ENCODE data around the gene RPRD2.

RPRD2 gene

DNA sequence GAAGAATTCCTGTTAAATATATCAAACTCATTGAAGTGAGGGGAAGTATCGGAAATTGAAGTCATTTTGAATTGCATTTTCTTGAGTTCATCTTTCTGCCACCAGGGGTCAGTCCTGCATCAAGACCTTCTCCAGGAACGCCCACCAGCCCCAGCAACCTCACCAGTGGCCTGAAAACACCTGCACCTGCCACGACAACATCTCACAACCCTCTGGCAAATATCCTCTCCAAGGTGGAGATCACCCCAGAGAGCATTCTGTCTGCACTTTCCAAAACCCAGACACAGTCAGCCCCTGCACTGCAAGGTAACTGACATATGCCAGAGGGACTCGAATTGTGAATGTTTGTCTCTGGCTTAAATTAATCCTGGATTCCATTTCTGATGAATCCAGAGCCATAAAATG lies 100.5 kb downstream of the RPRD2 start:
- DNase-seq (ENCODE audit: low read depth, low spot score): peak; percentile 14
- H3K27ac ChIP-seq: no peak overlapping the region

GRCh38 chr1:150466964-150467363 lies 103.0 kb downstream of the RPRD2 start:
- H3K27ac ChIP-seq: no peak overlapping the region
- DNase-seq (ENCODE audit: low read depth, low spot score): no peak

DNA sequence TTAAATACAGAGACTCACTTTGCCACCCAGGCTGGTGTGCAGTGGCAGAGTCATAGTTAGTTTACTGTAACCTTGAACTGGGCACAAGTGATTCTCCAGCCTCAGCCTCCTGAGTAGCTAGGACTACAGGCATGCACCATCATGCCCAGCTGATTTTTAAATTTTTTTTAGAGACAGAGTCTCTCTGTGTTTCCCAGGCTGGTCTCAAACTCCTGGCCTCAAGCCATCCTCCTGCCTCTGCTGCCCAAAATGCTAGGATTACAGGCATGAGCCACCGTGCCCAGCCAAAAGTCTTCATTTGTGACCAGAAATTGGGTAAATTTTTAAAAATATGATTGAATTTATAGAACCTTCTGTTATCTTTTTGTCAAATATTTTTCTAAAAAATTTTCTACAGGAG lies 105.3 kb downstream of the RPRD2 start:
- no peak for DNase-seq (ENCODE audit: low read depth, low spot score)
- H3K27ac ChIP-seq: peak overlapping the region; percentile 25

GRCh38 chr1:150472601-150473200 lies 108.8 kb downstream of the RPRD2 start:
- no peak overlapping the region for H3K27ac ChIP-seq
- DNase-seq (ENCODE audit: low read depth, low spot score): no peak

DNA sequence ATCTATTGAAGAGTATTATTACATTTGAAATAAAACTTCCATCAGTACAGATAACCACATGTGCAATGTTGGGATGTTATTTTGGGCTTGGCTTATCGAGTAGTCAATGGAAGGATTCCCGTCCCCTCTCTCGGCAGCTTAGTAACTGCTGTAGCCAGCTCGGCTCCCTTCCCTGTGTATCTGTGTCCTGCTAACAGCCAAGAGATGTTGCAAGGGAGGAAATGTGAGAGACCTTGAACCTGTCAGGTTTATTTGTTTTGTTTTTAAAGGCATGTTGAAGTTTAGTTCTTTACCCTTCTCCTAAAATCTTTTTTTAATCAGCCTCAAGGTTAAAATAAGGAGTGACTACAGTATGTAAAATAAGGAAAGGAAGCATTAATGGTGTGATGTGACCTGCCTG lies 109.7 kb downstream of the RPRD2 start:
- peak overlapping the region; percentile 10 for H3K27ac ChIP-seq
- no peak for DNase-seq (ENCODE audit: low read depth, low spot score)

DNA sequence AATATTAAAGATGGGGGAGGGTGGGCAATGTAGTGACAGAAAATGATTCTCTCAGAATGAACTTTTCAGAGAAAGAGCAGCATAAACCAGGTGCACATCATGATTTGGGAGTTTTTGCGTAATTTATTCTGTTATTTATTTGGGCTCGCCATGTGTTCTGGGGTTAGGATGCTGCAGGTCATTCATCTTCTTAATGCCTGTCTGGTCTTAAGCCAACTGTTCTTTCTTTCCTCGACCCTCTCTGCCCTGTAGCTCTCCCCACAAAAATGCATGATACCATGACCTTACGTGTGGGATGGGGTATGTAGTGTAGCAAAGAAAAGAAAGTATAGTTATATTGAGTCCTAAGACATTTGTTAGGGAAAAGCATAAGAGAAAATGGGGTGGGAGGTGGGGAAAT lies 110.9 kb downstream of the RPRD2 start:
- peak overlapping the region; percentile 99 for H3K27ac ChIP-seq
- DNase-seq (ENCODE audit: low read depth, low spot score): no peak

GRCh38 chr1:150476754-150477153 lies 112.8 kb downstream of the RPRD2 start:
- DNase-seq (ENCODE audit: low read depth, low spot score): no peak
- peak overlapping the region; percentile 99 for H3K27ac ChIP-seq

DNA sequence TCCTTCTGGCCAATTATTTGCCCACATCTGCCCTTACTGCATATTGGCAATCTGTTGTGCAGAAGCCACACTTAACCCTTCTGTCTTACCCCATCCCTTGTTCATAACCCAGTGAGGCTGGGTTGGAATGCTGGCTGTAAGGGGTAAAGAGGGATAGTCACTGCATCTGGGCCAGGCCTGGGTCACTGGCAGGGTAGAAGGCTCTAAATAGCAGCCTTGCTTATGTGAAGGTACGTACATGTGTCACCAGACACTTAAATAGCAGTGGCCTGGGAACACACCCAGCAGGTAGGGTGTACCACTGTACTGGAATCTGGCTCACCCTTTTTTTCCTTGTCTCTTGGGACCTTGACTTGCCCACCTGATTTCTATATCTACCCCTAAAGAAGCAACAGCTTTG lies 113.4 kb downstream of the RPRD2 start:
- H3K27ac ChIP-seq: peak overlapping the region; percentile 99
- DNase-seq (ENCODE audit: low read depth, low spot score): peak; percentile 50

DNA sequence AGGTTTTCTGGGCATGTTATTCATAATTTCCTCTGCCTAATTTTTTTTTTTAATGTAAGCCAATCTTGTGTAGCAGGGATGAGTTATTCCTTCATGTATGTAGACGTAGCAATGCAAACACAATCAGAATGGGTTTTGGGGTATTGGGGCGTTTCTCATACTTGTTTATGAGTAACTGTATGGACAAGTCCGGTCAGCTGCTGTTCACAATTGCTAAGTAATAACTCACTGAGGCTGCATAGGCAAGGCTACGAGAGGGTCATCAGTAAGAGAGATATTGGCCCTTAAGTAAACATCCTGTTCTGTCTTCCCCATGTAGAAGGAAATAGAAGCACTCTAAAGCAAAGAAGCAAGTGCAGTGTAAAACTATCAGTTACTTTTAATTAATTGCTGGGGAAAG lies 113.8 kb downstream of the RPRD2 start:
- peak; percentile 99 for DNase-seq (ENCODE audit: low read depth, low spot score)
- peak overlapping the region; percentile 99 for H3K27ac ChIP-seq

- peak overlapping the region; percentile 99 for H3K27ac ChIP-seq
- DNase-seq (ENCODE audit: low read depth, low spot score): no peak
Measured at GRCh38 chr1:150479370-150479769, 115.4 kb downstream of the RPRD2 start.

DNA sequence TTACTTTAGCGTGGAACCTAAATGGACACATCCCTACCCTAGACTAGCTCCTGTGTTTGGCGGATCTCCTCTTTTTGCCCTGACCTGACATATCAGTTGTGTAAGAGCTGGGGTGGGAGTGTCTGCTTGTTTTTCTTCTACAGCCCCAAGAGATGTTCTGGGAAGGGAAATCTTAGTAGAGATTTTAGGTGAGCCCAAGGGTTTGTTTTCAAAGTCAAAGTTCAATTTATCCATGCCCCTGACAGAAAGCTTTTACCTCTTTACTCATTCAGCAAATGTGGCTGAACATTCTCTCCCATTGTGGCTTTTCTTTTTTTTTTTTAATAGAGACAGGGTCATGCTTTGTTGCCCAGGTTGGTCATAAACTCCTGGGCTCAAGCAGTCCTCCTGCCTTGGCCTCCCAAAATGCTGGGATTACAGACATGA lies 116.0 kb downstream of the RPRD2 start:
- peak overlapping the region; percentile 99 for H3K27ac ChIP-seq
- DNase-seq (ENCODE audit: low read depth, low spot score): no peak

GRCh38 chr1:150484431-150484830 lies 120.5 kb downstream of the RPRD2 start:
- peak overlapping the region; percentile 92 for H3K27ac ChIP-seq
- DNase-seq (ENCODE audit: low read depth, low spot score): peak; percentile 84

GRCh38 chr1:150484861-150485260 lies 120.9 kb downstream of the RPRD2 start:
- DNase-seq (ENCODE audit: low read depth, low spot score): no peak
- H3K27ac ChIP-seq: peak overlapping the region; percentile 92

GRCh38 chr1:150486966-150487762 lies 123.2 kb downstream of the RPRD2 start, which contains the start of gene TARS2:
Gene TARS2 (plus strand): TSS chr1:150487419. CDS start chr1:150487451, 32 bp downstream.
- peak; percentile 91 for DNase-seq (ENCODE audit: low read depth, low spot score)
- peak within 1 kb of the TSS; percentile 92 for H3K27ac ChIP-seq

GRCh38 chr1:150487763-150488115 lies 123.8 kb downstream of the RPRD2 start:
- DNase-seq (ENCODE audit: low read depth, low spot score): no peak
- peak overlapping the region; percentile 92 for H3K27ac ChIP-seq

- no peak for DNase-seq (ENCODE audit: low read depth, low spot score)
Measured at GRCh38 chr1:150493175-150493574, 129.2 kb downstream of the RPRD2 start.

DNA sequence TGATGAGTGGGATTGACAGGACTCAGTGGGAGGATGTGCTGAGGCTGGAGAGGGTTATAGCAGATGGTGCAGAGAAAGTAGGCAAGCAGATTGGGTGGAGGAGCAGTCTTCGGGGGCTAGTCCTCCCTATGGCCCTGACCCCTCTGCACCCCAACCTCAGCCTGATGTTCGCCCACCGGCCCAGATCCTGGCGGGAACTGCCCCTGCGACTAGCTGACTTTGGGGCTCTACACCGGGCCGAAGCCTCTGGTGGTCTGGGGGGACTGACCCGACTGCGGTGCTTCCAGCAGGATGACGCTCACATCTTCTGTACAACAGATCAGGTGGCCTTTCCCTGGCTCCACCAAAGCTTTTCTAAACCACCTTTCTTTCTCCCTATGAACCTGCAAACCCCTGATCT lies 134.4 kb downstream of the RPRD2 start:
- DNase-seq (ENCODE audit: low read depth, low spot score): no peak
- H3K27ac ChIP-seq: no peak overlapping the region

More at GRCh38 chr1:150493175-150493574, 129.2 kb downstream of the RPRD2 start:
- peak overlapping the region; percentile 15 for H3K27ac ChIP-seq

DNA sequence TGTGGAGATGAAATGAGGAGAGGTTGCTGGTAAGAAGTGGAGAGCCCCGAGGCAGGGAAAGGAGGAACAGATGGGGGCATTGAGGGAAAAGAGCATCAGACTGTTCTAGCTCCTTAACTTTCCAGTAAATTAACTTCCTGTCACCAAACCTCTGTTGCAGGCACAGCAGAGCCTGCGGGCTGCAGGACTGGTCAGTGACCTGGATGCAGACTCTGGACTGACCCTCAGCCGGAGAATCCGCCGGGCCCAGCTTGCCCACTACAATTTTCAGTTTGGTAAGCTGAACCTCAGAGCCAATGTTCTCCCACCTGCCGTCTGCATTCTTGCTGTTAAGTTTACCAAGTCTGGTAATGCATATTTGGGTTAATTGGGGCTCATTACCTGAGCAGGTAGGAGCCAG lies 141.5 kb downstream of the RPRD2 start:
- no peak for DNase-seq (ENCODE audit: low read depth, low spot score)
- no peak overlapping the region for H3K27ac ChIP-seq

GRCh38 chr1:150507912-150508864 lies 144.2 kb downstream of the RPRD2 start, which contains the start of gene ECM1:
Gene ECM1 (plus strand): TSS chr1:150508109. CDS start chr1:150508210, 101 bp downstream.
- DNase-seq (ENCODE audit: low read depth, low spot score): no peak

DNA sequence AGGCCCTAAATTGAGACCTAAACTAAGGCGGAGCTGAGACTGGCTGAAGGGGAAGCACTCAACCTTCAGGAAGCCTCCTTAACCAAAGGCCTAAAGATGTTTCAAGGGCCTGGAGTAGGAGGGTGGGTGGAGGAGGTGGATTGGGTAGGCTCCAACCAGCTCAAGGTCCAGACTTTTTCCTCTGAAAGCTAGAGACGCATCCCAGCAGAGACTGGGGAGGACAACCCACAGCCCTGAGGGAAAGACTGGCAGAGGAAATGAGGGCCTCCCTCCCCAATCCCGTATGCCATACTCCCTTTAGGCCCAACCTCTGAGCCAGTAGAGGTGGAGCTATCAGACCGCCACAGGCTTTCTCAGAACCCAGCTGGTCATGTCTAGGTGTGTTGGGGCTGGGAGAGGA lies 145.0 kb downstream of the RPRD2 start:
- no peak for DNase-seq (ENCODE audit: low read depth, low spot score)
- peak overlapping the region; percentile 54 for H3K27ac ChIP-seq

More at GRCh38 chr1:150507912-150508864, 144.2 kb downstream of the RPRD2 start, which contains the start of gene ECM1:
- peak within 1 kb of the TSS; percentile 54 for H3K27ac ChIP-seq
